HS-5 (cell line): ENCODE results near the gene PERM1.
"Not testable (repeated sequence)": the region's sequence is repeated elsewhere in the genome, so short reads cannot be mapped to it uniquely, and the experiment has no call there.

Experiments
- DNase-seq: peaks from one replicate; pipeline ENCODE4 v3.0.0-alpha.2; 2012; ENCODE audit warnings: low read depth

The PERM1 gene

DNA sequence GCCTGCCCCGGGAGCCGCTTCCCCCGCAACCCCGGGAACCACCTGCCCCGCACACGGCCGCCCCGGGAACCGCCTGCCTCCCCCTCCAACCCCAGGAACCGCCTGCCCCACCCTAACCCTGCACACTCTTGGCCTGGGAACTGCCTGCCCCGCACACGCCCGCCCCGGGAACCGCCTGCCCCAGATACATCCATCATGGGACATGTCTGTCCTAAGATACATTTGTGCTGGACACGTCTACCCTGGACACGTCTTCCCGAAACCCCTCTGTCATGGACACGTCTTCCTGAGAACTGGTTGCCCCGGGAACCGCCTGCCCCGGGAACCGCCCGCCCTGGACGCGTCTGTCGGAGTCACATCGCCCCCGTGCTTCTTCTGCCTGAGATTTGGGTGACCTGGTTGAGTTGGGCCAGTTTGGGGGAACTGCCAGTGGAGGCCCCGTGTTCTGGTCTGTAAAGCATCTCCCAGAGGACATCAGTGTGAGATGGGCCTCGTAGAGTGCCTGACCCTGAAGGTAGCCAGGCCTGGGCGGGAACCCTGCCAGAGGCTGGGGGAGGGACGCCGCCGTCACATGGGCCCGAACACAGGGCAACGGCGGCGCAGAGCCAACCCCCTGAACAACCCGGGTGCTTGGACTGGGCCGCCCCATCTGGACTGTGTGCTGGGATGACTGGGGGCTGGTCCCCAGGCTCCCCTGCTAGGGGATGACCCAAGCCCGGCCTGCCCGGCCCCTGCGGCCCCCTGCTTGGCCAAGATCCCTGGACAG is 3.6 kb downstream of the PERM1 start:
- no peak for DNase-seq

- DNase-seq, result not testable (repeated sequence)
These were observed 5.1 kb downstream of the PERM1 start for GRCh38 chr1:976791-977190.

DNA sequence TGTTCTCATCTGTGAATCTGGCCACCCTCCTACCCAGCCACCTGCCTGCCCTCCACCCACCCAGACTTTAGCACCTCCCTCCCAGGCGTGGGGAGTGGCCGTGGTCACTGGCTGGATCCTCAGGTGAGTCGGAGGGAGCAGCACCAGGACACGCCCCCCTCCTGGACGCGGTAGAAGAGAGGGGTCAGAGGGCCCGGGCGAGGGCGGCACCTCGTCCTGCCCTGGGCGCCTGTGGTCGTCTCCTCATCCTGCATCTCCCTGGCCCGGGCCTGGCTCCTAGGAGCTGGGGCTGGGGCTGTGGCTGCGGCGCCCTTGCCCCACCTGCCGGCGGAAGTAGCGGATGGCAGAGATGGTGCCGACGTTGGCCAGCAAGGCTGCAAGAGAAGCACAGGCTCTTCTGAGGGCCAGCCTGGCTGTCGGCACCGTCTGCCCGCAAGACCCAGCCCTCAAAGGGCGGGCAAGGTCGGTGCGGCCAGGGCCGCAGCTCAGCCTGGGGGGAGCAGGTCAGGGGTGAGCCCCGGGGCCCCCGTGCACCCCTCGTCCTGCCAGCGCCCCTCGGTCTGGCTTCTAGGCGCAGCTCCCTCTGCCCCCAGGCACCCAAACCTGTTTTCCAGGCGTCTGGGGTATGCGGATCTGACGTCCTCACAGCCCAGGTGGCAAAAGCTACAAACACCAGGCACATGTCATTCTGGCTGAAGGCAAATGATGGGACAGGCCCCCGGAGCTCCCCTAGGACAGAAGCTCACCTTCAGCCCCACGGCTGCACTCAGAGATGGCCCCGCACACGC is 5.8 kb downstream of the PERM1 start:
- DNase-seq, result no peak

DNA sequence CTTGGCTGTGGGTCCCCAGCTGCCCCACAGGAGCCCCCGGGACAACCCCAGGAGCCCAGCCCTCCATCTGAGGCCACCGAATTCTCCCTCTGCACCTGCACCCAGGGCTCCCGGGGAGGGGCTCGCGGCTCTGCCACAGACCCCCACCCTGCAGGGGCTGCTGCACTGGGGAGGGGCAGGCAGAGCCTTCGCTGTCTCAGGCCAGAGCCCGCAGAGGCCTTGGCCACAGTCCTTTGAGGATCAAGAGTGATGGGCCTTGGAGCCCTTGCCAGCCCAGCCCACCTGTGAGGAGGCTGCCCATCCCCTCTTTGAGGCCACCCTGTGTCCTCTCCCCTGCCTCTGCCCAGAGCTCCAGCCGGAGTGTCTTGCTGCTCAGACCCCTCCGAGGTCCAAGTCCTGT is 6.5 kb downstream of the PERM1 start:
- DNase-seq, result no peak

DNA sequence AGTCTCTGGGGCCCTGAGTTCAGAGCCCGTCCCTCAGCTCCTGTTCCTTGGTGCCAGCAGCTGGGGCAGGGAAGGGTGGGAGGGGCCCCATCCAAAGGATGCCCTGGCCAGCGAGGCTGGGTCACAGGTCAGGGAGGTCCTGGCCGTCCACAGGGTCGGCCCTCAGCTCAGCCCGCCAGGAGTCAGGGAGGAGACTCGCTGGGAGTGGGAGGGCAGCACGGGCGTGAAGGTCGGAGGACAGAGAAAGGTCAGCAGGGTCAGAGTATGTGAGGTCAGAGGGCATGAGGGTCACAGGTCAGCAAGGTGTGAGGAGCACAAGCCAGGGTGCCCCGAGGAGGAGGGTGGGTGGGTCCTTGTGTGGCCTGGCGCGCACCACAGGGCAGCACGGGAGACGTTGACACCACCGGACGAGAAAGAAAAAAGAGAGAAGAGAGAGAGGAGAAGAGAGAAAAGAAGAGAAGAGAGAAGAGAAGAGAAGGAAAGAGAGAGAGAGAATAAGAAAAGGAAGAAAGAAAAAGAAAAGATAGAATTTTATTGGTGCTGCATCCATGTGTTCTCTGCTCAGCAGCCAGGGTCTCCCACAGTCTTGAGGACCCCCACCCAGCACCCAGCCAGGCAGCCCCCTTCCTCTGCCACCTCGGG is 7.1 kb downstream of the PERM1 start:
- no peak for DNase-seq

DNA sequence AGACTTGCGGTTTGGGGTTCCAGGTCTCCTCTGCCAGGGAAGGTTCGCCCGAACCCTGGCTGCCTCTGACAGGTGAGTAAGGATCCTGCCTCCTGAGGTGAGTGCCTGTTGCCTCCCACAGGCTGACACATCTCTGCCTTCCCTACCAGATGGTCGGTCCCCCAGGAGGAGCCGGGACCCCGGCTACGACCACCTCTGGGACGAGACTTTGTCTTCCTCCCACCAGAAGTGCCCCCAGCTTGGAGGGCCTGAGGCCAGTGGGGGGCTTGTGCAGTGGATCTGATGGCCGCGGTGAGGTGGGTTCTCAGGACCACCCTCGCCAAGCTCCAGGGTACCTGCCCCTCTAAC is 7.6 kb downstream of the PERM1 start:
- no peak for DNase-seq

DNA sequence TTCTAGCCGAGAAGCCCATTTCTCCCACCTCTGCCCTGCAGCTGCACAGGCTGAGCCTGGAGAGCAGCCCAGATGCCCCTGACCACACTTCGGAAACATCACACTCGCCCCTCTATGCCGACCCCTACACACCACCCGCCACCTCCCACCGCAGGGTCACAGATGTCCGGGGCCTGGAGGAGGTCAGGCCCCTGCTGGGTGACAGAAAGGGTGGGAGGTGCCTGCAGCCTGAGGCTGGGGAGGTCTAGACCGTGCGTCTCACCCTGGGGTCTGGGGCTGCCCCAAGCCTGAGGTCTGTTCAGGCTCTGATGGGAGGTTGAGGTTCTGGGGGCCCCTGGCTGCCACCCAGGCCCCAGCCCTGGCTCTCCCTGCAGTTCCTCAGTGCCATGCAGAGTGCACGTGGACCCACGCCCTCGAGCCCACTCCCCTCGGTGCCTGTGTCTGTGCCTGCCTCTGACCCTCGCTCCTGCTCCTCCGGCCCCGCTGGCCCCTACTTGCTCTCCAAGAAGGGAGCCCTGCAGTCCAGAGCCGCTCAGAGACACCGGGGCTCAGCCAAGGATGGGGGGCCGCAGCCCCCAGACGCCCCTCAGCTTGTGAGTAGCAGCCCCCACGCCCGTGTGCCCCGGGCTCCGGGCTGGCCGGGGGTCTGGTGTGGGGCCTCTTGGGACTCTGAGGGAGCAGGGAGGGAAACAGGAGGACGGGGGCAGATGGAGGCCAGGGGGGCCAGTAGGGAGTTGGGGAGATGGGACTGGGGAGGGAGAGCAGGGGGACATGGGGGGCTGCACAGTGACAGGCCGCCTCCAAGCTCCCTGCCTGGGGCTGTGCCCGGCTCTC is 8.2 kb downstream of the PERM1 start:
- no peak for DNase-seq

DNA sequence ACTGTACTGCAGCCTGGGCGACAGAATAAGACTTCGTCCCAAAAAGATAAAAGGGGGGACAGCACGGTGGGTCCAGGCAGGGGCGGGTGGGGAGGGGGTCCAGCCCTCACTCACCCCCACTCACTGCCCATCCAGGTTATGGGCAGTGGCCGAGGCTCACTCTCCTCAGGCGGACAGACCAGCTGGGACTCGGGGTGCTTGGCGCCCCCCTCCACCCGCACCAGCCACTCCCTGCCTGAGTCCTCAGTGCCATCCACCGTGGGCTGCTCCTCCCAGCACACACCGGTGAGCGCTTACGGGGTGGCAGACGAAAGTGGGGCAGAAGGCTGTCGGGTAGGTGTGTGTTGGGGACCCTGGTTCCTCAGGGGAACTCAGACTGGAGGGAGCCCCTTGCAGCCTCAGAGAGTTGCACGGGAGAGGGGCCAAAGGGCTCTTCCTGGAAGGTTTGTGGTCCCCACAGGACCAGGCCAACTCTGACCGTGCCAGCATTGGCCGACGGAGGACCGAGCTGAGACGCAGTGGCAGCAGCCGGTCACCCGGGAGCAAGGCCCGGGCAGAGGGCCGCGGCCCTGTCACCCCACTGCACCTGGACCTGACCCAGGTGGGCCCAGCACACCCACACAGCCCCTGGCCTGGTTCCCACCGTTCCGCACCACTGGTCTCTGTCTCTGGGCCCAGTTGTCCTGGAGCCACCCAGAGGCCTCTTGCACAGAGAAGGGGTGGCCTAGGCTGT is 9.0 kb downstream of the PERM1 start:
- no peak for DNase-seq

DNA sequence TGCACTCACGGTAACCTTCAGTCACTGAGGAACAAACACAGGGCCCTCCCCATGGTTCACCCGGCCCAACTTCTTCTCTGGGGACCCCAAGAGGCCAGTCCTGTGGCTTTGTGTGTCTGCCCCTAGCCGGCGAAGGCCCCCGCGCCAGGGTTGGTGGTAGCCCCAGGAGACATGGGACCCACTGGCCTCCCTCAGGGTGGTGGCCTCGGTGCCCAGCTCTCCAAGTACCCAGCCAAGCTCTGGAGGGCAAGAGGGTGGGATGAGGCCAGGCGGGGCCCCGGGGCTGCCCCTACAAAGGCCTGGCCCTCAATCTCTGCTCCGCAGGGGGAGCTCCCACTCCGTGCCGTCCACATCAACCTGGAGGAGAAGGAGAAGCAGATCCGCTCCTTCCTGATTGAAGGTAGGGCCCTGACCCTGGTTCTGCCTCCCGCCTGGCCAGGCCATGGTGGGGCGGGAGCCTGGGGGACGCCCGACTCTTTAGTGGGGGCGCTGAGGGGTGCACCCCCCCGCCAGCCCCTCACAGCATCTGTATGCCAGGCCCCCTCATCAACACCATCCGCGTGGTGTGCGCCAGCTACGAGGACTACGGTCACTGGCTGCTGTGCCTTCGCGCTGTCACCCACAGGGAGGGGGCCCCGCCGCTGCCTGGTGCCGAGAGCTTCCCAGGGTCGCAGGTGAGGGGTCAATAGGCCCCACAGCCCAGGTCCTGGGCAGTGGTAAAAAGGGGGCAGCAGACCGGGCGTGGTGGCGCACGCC is 10.0 kb downstream of the PERM1 start:
- DNase-seq, result no peak

GRCh38 chr1:970973-971730 is 10.7 kb downstream of the PERM1 start:
- DNase-seq, result no peak

DNA sequence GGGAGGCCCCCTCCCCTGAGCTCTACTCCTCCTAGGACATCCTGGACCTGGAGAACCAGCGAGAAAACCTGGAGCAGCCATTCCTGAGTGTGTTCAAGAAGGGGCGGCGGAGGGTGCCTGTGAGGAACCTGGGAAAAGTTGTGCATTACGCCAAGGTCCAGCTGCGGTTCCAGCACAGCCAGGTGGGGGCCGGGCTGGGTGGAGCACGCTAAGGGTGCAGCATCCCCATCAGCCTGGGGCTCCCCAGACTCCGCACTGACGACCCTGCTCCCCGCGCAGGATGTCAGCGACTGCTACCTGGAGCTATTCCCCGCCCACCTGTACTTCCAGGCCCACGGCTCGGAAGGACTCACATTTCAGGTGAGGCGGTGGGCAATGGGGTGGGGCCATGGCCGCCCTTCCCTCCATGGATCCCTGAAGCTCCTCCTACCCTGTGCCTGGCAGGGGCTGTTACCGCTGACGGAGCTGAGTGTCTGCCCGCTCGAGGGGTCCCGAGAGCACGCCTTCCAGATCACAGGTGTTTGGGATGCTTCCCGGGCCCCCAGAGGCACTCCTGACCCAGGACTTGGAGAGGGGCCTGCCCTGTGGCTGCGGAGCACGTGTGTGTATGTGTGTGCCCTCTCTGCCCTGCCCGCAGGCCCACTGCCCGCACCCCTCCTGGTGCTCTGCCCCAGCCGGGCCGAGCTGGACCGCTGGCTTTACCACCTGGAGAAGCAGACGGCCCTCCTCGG is 11.5 kb downstream of the PERM1 start:
- DNase-seq, result no peak

DNA sequence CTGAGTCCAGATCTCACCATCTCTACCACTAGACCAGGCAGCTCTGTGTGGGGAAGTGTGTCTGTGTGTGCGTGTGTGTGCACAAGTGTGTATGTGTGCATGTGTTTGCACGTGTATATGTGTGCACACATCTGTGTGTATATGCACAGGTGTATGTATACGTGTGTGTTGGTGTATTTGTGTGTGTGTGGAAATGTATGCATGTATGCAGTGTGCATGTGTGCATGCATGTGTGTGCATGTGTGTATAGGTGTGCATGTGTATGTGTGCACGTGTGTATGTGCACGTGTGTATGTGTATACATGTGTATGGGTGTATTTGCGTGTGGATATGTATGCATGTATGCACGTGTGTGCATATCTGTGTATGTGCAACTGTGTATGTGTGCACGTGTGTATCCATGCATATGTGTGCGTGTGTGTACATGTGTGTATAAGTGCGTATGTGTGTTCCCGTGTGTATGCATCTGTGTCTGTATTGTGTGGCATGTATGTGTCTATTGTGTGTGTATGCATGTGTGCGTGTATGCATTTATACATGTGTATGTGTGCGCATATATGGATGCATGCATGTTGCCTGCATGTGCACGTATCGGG is 12.5 kb downstream of the PERM1 start:
- no peak for DNase-seq

- DNase-seq, result no peak
These were observed 14.2 kb downstream of the PERM1 start for GRCh38 chr1:967466-968343.

- DNase-seq, result peak; percentile 58
These were observed 15.1 kb downstream of the PERM1 start for GRCh38 chr1:966704-967300.

DNA sequence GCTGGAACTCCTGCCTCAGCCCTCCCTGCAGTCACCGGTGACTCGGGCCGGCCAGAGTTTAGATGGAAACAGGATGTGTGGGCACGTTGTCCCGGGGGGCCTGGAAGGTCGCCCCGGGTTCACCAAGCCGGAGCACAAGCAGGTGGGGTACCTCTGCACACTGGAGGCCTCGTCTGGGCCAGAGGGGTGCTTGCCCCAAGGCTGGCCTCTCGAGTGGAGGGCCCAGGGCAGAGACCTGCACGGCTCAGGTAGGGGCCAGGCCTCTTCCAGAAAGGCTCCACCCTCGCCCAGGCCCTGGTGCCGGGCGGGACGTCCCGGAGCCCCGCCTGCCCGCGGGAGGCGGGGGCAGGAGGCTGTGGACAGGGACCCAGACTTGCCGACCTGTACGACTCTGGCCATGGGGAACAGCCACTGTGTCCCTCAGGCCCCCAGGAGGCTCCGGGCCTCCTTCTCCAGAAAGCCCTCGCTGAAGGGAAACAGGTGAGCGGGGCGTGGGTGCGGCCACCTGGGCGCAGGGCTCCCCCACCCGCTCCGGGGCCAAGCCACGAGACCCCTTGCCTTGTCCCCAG is 15.7 kb downstream of the PERM1 start, which contains the start of gene PLEKHN1:
Gene PLEKHN1, plus strand, starts transcription at position 348 of the 569 bp plus-strand sequence. Its CDS starts 50 bp downstream, at position 398.
- DNase-seq, result peak; percentile 60

GRCh38 chr1:965526-966134 is 16.3 kb downstream of the PERM1 start:
- no peak for DNase-seq
